ENCODE results near the gene ARMCX1. TPM values are rescaled to one million over a fixed set of nuclear protein-coding genes. Genes with fewer than 3 reads are reported as not detected.
"Not testable (repeated sequence)": the region's sequence is repeated elsewhere in the genome, so short reads cannot be mapped to it uniquely, and the experiment has no call there.

The ARMCX1 gene
- total RNA-seq, 3 donors from 2014 or later (not counting 1 experiment from before 2014, with no cell fraction given) = 0.18 to 0.31 (median 0.27) TPM

- Histone ChIP-seq H3K36me3 (ENCODE audit: control insufficient read depth, insufficient read depth, low read length) (no peaks in the 10 kb centered on the region), H3K4me3 (ENCODE audit: low read length) (no peak overlapping the region), H3K9me3 (ENCODE audit: control insufficient read depth, insufficient read depth, low read length) (no peaks in the 10 kb centered on the region), H3K4me1 (ENCODE audit: control insufficient read depth, insufficient read depth, low read length) (peaks cover 5% of the 10 kb centered on the region), H3K27ac (ENCODE audit: low read length) (no peak overlapping the region), H3K27me3 (ENCODE audit: control insufficient read depth, insufficient read depth, low read length) (no peaks in the 10 kb centered on the region)
- no peaks in the 10 kb centered on the region for H3K36me3 Mint-ChIP-seq
- no peaks in the 10 kb centered on the region for H3K9me3 Mint-ChIP-seq
- WGBS (ENCODE audit: insufficient coverage) = 97% methylated on average over 23 of the region's 23 CpGs
- no peak for TF ChIP-seq CTCF (IDR thresholded peaks at IDR 0.05)
- peaks cover 10 to 26% of the 10 kb centered on the region in 2 donors for H3K27me3 Mint-ChIP-seq (ENCODE audit: low read depth in 2 of 2)
- no peak overlapping the region for H3K27ac Mint-ChIP-seq
- intact Hi-C loops (cut with micrococcal nuclease) = no loop called here
- no peak overlapping the region for H3K4me3 Mint-ChIP-seq
- H3K4me1 Mint-ChIP-seq = peaks cover 8 to 17% of the 10 kb centered on the region in 2 donors
- DNase-seq (no peak), ATAC-seq (no peak)
Measured at GRCh38 chrX:101552714-101553113, 2.4 kb downstream of the ARMCX1 start.

GRCh38 chrX:101564651-101565050, 14.3 kb downstream of the ARMCX1 start:
- Mint-ChIP-seq H3K4me3 (no peak overlapping the region), H3K36me3 (no peaks in the 10 kb centered on the region), H3K4me1 (no peaks in the 10 kb centered on the region), H3K9me3 (no peaks in the 10 kb centered on the region), H3K27ac (no peak overlapping the region), H3K27me3 (ENCODE audit: low read depth in 2 of 2) (peaks cover 6 to 23% of the 10 kb centered on the region in 2 donors)
- Histone ChIP-seq H3K9me3 (ENCODE audit: control insufficient read depth, insufficient read depth, low read length) (no peaks in the 10 kb centered on the region), H3K27me3 (ENCODE audit: control insufficient read depth, insufficient read depth, low read length) (no peaks in the 10 kb centered on the region), H3K4me1 (ENCODE audit: control insufficient read depth, insufficient read depth, low read length) (no peaks in the 10 kb centered on the region), H3K4me3 (ENCODE audit: low read length) (no peak overlapping the region), H3K27ac (ENCODE audit: low read length) (no peak overlapping the region), H3K36me3 (ENCODE audit: control insufficient read depth, insufficient read depth, low read length) (no peaks in the 10 kb centered on the region)
- no peak for DNase-seq
- intact Hi-C loops (cut with micrococcal nuclease) = no loop called here
- no peak for TF ChIP-seq CTCF (IDR thresholded peaks at IDR 0.05)
- ATAC-seq = no peak

- Histone ChIP-seq H3K27ac (ENCODE audit: low read length) (no peak overlapping the region), H3K4me1 (ENCODE audit: control insufficient read depth, insufficient read depth, low read length) (no peaks in the 10 kb centered on the region), H3K36me3 (ENCODE audit: control insufficient read depth, insufficient read depth, low read length) (no peaks in the 10 kb centered on the region), H3K4me3 (ENCODE audit: low read length) (no peak overlapping the region), H3K9me3 (ENCODE audit: control insufficient read depth, insufficient read depth, low read length) (no peaks in the 10 kb centered on the region), H3K27me3 (ENCODE audit: control insufficient read depth, insufficient read depth, low read length) (no peaks in the 10 kb centered on the region)
- peaks cover 15 to 23% of the 10 kb centered on the region in 2 donors for H3K27me3 Mint-ChIP-seq (ENCODE audit: low read depth in 2 of 2)
- 13% methylated on average over 3 of the region's 5 CpGs for WGBS (ENCODE audit: insufficient coverage)
- intact Hi-C loops (cut with micrococcal nuclease) = loop anchor here (5.0 kb wide), 5 partner anchors 161 to 1266 kb away; no protein-coding TSS in a partner anchor
- no peaks in the 10 kb centered on the region for H3K4me1 Mint-ChIP-seq
- no peaks in the 10 kb centered on the region for H3K36me3 Mint-ChIP-seq
- no peak overlapping the region for H3K27ac Mint-ChIP-seq
- H3K9me3 Mint-ChIP-seq = no peaks in the 10 kb centered on the region
- peak; percentile 67 for TF ChIP-seq CTCF (IDR thresholded peaks at IDR 0.05)
- peak; percentile 75 to 83 (median 81) for ATAC-seq
- no peak overlapping the region for H3K4me3 Mint-ChIP-seq
- peak in 1 of 2 donors; percentile 78 for DNase-seq
Measured at GRCh38 chrX:101595739-101596419, 45.5 kb downstream of the ARMCX1 start.

GRCh38 chrX:101599592-101599991, 49.2 kb downstream of the ARMCX1 start:
- H3K4me3 Mint-ChIP-seq; H3K27ac ChIP-seq (ENCODE audit: low read length); H3K9me3 Mint-ChIP-seq; H3K9me3 ChIP-seq (ENCODE audit: control insufficient read depth, insufficient read depth, low read length); H3K4me1 Mint-ChIP-seq; H3K27me3 ChIP-seq (ENCODE audit: control insufficient read depth, insufficient read depth, low read length); H3K4me1 ChIP-seq (ENCODE audit: control insufficient read depth, insufficient read depth, low read length); H3K36me3 ChIP-seq (ENCODE audit: control insufficient read depth, insufficient read depth, low read length); ATAC-seq; DNase-seq; H3K27ac Mint-ChIP-seq; H3K4me3 ChIP-seq (ENCODE audit: low read length); H3K36me3 Mint-ChIP-seq: not testable (repeated sequence)
- peaks cover 9 to 35% of the 10 kb centered on the region in 2 donors for H3K27me3 Mint-ChIP-seq (ENCODE audit: low read depth in 2 of 2)
- intact Hi-C loops (cut with micrococcal nuclease) = loop anchor here (5.0 kb wide), 5 partner anchors 158 to 1263 kb away; no protein-coding TSS in a partner anchor
- WGBS (ENCODE audit: insufficient coverage) = 86% methylated on average over 5 of the region's 8 CpGs

All from natural killer cell (primary cell).